GM21619 (cell line): ENCODE results near the gene CSNK1E.

Experiments used
- ATAC-seq: cut with Tn5 transposase; IDR thresholded peaks from one replicate; pipeline ENCODE4 v1.9.1; 2021; ENCODE audit not compliant: unreplicated experiment

CSNK1E gene

GRCh38 chr22:38282397-38282796 is 34.8 kb downstream of the CSNK1E start:
- ATAC-seq, result no peak

- ATAC-seq, result no peak
These were observed 41.1 kb downstream of the CSNK1E start for GRCh38 chr22:38276166-38276565.

DNA sequence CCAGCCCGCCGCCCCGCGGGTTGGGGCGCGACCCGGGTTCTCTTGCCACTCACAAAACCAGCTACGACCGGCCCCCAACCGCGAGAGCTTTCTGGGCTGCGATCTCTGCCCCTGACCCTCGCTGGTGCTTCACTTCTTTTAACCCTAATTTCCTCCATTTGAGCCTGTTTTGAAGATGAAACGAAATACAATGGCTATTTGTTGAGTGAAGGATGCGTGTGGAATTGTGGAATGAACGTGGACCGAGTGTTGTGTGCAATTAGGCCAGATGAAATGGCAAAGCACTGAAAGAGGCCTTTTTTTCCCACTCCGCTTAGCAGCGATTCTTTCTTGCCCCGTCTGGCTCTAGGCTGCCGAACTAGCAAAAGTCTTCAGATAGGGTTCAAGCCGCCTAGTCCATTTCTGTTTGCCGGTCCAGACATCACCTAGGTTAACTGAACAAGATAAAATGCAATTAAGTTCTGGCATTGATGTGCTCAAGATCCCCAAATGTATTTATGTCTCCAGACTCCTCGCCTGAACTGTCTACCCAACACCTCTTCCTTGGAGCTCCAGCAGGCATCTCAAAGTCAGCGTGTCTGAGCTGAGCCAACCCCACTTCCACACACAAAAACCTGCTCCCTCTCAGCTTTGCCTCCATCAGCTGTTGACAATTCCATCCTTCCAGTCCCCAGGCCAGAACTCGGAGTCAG is 44.0 kb downstream of the CSNK1E start:
- ATAC-seq, result peak; percentile 13

GRCh38 chr22:38272373-38273134 is 44.7 kb downstream of the CSNK1E start, which contains the start of gene TMEM184B:
TSS of gene TMEM184B (minus strand) at chr22:38273010. CDS start at chr22:38247961, 25,049 bp downstream.
- ATAC-seq, result peak; percentile 51

DNA sequence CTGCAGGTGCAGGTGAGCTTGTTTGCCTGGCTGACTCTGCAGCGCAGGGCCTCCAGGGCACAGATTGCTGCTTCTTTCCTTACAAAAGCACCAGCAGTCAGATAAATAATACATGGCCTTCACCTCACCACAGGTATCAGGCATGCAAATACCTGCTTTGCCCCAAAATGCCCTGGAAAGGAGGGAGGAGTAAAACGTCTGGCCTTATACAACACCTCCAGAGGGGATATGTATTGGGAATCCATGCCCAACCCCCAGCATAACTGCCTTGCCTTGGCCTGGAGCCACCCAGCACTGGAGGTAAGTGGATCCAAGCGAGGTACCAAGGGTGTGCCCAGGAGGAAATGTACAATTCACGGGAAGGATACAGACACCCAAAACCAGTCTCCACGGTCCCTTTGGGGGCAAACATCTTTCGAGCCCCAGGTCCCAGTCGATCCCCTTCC is 45.3 kb downstream of the CSNK1E start:
- ATAC-seq, result peak; percentile 13

GRCh38 chr22:38271101-38271500 is 46.1 kb downstream of the CSNK1E start:
- ATAC-seq, result no peak

GRCh38 chr22:38270091-38270992 is 46.9 kb downstream of the CSNK1E start:
- ATAC-seq, result no peak

DNA sequence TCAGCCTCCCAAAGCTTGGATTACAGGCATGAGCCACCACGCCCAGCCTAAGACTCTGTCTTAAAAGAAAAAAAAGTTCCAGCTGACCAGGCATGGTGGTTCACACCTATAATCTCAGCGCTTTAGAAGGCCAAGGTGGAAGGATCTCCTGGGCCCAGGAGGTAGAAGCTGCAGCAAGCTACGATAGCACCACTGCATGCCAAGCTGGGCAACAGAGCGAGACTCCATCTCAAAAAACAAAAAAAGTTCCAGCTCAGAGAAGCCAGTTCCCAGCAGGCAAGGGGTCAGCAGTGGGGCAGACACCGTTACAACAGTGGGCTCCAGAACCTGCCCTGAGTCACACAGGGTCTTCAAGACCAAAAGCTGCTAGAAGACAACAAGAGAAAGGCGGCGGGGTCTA is 47.8 kb downstream of the CSNK1E start:
- no peak for ATAC-seq

GRCh38 chr22:38267086-38267485 is 50.1 kb downstream of the CSNK1E start:
- no peak for ATAC-seq

GRCh38 chr22:38266120-38266519 is 51.1 kb downstream of the CSNK1E start:
- ATAC-seq, result no peak

GRCh38 chr22:38264322-38264843 is 52.9 kb downstream of the CSNK1E start:
- ATAC-seq, result no peak

GRCh38 chr22:38262051-38262795 is 55.0 kb downstream of the CSNK1E start:
- ATAC-seq, result no peak

DNA sequence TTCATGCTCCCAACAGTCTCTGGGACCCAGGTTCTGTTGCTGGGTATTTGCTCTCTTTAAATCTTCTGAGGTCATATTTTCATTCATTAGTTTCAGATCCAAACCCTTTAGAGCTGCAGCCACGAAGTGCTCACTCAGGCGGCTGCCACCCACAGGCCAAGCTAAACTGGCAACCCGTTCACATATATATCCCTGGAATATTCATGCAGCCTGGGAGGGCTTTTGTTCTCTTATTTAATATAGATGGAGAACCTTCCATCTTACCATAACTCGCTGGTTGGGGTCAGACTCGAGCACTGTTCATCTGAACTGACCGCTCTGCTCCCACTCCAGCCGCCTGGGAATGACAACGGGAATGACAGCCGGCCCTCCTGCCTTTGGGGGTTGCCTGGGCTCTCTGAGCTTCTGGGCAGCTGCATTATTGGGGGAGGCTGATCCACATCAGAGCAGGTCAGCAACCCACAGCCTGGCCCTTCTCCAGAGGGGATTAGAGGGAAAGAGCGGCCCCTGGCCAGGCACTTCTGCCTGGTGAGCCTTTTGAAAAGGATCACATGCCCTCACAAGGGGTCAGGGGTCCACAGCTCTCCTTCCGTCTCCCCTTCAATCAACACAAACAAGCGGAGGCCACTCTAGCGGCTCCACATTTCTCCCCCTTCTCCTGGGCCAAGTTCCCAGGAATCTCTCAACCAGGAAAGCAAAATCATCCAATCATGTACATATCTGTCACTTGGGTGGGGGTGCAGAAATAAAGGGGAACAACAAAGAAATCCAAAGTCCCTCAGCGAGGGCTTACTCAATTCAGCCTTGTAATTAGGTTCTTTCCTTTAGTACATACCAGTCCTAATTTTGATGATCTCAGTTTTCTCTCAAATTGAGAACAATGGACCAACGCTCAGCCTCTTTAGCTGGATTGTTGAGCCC is 56.2 kb downstream of the CSNK1E start:
- peak; percentile 30 for ATAC-seq

- ATAC-seq, result no peak
These were observed 57.9 kb downstream of the CSNK1E start for GRCh38 chr22:38259370-38259769.

- ATAC-seq, result no peak
These were observed 58.3 kb downstream of the CSNK1E start for GRCh38 chr22:38258895-38259294.

DNA sequence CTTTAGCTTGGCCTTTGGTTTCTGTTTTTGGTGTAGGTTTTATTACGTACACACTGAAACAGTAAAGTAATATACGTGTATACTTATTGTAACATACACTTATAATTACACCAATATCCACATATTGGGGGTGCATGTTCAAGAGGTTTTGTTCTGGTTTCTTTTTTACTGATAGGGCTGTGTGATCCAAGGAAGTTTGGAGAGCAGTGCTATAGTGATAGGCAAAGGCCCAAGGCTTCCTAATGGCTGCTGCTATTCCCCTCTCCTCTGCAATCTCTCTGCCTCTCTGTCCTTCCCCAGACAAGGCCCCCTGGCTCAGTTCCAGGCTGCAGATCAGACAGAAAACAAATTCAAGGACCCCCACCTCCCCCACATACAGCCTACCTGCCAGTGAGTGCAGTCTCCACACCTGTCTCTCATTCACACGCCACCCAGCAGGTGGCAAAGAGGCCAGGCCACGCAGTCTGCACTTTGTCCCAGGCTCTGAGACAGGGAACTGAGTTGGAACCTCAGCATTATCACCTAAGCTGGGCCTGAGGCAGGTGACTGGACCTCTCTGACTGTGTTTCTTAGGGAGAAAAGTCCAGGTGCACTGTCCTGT is 59.5 kb downstream of the CSNK1E start:
- ATAC-seq, result no peak

DNA sequence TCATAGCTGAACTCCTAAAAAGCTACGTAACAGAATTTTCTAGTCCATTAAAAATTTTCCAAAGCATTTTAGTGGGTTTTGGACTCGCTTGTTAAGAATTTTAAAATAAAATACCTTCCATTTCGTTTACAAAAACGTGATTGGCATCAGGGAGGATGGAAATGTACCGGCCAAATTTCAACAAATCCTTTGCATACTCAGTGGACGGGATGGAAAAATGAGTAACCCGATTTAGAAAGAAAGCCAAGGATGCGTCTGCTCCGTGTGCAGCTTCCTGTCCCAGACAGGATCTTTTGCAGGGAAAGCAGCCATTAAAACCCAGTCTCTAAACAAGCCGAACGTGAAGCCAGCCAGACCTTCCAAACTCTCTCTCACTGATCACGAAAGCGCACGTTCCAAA is 60.1 kb downstream of the CSNK1E start:
- no peak for ATAC-seq

DNA sequence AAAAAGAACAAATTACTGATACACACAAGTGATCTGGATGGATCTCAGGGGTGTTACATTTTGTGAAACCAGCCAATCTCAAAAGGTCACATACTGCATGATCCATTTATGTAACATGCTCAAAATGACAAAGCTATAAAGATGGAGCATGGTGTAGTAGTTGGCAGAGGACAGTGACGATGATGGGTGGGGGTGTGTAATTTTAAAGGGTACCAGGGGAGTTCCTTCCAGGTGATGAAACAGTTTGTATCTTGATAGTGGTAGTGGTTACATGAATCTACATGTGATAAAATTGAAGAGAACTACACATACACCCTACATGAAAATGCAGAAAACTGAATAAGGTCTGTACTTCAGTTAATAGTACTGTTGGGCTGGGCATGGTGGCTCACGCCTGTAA is 61.5 kb downstream of the CSNK1E start:
- ATAC-seq, result no peak

DNA sequence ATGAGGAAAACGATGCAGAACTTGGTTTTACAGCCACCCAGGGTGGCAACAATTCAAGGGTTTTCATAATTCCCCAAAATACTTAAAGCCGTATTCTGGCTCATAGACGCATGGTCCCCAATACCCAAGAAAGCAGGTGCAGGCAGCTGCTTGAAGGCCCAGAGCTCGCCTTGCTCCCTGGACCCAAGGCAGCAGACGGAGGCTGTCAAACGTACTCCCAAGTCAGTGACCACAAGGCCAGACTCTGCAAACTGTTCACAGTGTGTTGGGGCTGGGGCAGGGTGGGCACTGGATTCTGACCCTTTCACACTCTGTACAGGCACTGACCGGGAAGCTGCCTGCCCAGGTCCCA is 65.9 kb downstream of the CSNK1E start:
- ATAC-seq, result no peak
